H1 (cell line): ENCODE results near the gene CXCR3. TPM values are rescaled to one million over a fixed set of nuclear protein-coding genes. Genes with fewer than 3 reads are reported as not detected.

Experiments used
- CTCF ChIA-PET: fragments of 300-600 bp; sonication (Branson Sonifier 250); formaldehyde crosslinking; loops from one replicate; lab custom pipeline; 2021; ENCODE audit not compliant: partially characterized antibody; lab: Charles Lee
- POLR2A ChIA-PET: fragments of 300-600 bp; sonication (Branson Sonifier 250); formaldehyde crosslinking; loops from one replicate; lab custom pipeline; 2021; ENCODE audit warnings: inconsistent platforms; ENCODE audit not compliant: partially characterized antibody; lab: Charles Lee
- DNase-seq, 2 experiments: peaks; one replicate each; pipeline versions ENCODE4 v3.0.0 to v3.0.0-alpha.2; 2010 to 2022; ENCODE audit warnings: low spot score in 2 of 2, low read depth in 1 of 2, mixed read lengths in 1 of 2
- FAIRE-seq: peaks from 2 replicates; lab custom pipeline; 2011; peaks lifted over from hg19 to GRCh38; lab: Jason Lieb, UNC
- H2AFZ ChIP-seq: 2 replicates; pipeline ENCODE4 v1.8.1; 2012; ENCODE audit warnings: low read length, inconsistent platforms
- H2AK5ac ChIP-seq: 2 replicates; pipeline ENCODE4 v1.6.1; 2013; ENCODE audit warnings: low read depth, low read length
- H2BK120ac ChIP-seq: replicated peaks from 2 replicates; pipeline ENCODE3; 2013; ENCODE audit warnings: low read depth, low read length, inconsistent platforms
- H2BK12ac ChIP-seq: 2 replicates; pipeline ENCODE4 v1.6.1; 2013; ENCODE audit warnings: low read depth, low read length
- H2BK15ac ChIP-seq: 2 replicates; pipeline ENCODE4 v1.6.1; 2013; ENCODE audit warnings: low read length
- H2BK20ac ChIP-seq: 2 replicates; pipeline ENCODE4 v1.6.1; 2013; ENCODE audit warnings: low read length
- H2BK5ac ChIP-seq: 2 replicates; pipeline ENCODE4 v1.6.1; 2013; ENCODE audit warnings: low read depth, low read length
- H3K14ac ChIP-seq: 2 replicates; pipeline ENCODE4 v1.6.1; 2013; ENCODE audit warnings: inconsistent platforms; ENCODE audit not compliant: insufficient read length
- H3K18ac ChIP-seq: 2 replicates; pipeline ENCODE4 v1.6.1; 2013; ENCODE audit warnings: low read length; ENCODE audit errors: extremely low read depth
- H3K23ac ChIP-seq: 2 replicates; pipeline ENCODE4 v1.6.1; 2013; ENCODE audit warnings: inconsistent platforms; ENCODE audit not compliant: insufficient read length
- H3K23me2 ChIP-seq: 2 replicates; pipeline ENCODE4 v1.6.1; 2013; ENCODE audit warnings: low read depth, low read length
- H3K27ac ChIP-seq: 2 replicates; pipeline ENCODE4 v1.6.1; 2011; ENCODE audit warnings: low read depth, low read length, inconsistent platforms
- H3K27me3 ChIP-seq, 4 experiments: replicated peaks in 1 of 4; 1 replicate in 1 of 4; 2 replicates in 3 of 4; pipeline versions ENCODE4 v1.6.1 to v1.8.1; 2011 to 2013; ENCODE audit warnings: low read length in 3 of 4, mild to moderate bottlenecking in 3 of 4, inconsistent platforms in 2 of 4, mixed read lengths in 2 of 4, moderate library complexity in 1 of 4; ENCODE audit not compliant: control insufficient read depth in 3 of 4, insufficient read depth in 3 of 4; ENCODE audit errors: extremely low read depth in 1 of 4
- H3K36me3 ChIP-seq, 4 experiments: 2 replicates each; pipeline versions ENCODE4 v1.6.1 to v1.8.1; 2011 to 2013; ENCODE audit warnings: mild to moderate bottlenecking in 4 of 4, low read length in 3 of 4, moderate library complexity in 2 of 4, control low read depth in 1 of 4, inconsistent platforms in 1 of 4; ENCODE audit not compliant: insufficient read depth in 4 of 4, control insufficient read depth in 2 of 4
- H3K4ac ChIP-seq: replicated peaks from 2 replicates; pipeline ENCODE3; 2013; ENCODE audit warnings: low read length, low read depth, mixed read lengths, inconsistent platforms; ENCODE audit not compliant: insufficient read length
- H3K4me1 ChIP-seq, 4 experiments: replicated peaks in 1 of 4; 1 replicate in 1 of 4; 2 replicates in 3 of 4; pipeline versions ENCODE4 v1.6.1 to v1.8.1; 2011 to 2013; ENCODE audit warnings: low read length in 3 of 4, inconsistent platforms in 2 of 4, mixed read lengths in 1 of 4; ENCODE audit not compliant: insufficient read depth in 4 of 4, control insufficient read depth in 3 of 4
- H3K4me2 ChIP-seq, 2 experiments: 2 replicates each; pipeline versions ENCODE4 v1.6.1 to v1.8.1; 2011 to 2013; ENCODE audit warnings: low read depth in 2 of 2, low read length in 2 of 2, control low read depth in 1 of 2, inconsistent platforms in 1 of 2, mild to moderate bottlenecking in 1 of 2; ENCODE audit not compliant: insufficient read depth in 1 of 2
- H3K4me3 ChIP-seq, 4 experiments: fragments of 200-600, 300-600 bp in 1 of 4; sonication (generic), shearing (Covaris generic), sonication (Bioruptor Twin) in 1 of 4; 2 replicates each; pipeline versions ENCODE4 v1.5.1 to v1.8.1; 2011 to 2016; ENCODE audit warnings: low read length in 4 of 4, low read depth in 3 of 4, control low read depth in 2 of 4, inconsistent platforms in 2 of 4, mild to moderate bottlenecking in 2 of 4, mixed read lengths in 1 of 4, moderate library complexity in 1 of 4; ENCODE audit not compliant: insufficient read depth in 2 of 4; ENCODE audit errors: extremely low read depth in 1 of 4
- H3K56ac ChIP-seq: replicated peaks from 2 replicates; pipeline ENCODE3; 2013; ENCODE audit warnings: low read depth, mild to moderate bottlenecking, mixed read lengths, low read length, inconsistent platforms; ENCODE audit not compliant: insufficient read length
- H3K79me1 ChIP-seq: 2 replicates; pipeline ENCODE4 v1.6.1; 2013; ENCODE audit warnings: low read depth, low read length, control low read depth
- H3K79me2 ChIP-seq, 2 experiments: 2 replicates each; pipeline versions ENCODE4 v1.6.1 to v1.8.1; 2012 to 2013; ENCODE audit warnings: low read length in 2 of 2, mild to moderate bottlenecking in 2 of 2, inconsistent platforms in 1 of 2; ENCODE audit not compliant: insufficient read depth in 2 of 2, control insufficient read depth in 1 of 2
- H3K9ac ChIP-seq, 4 experiments: replicated peaks in 1 of 4; 1 replicate in 1 of 4; 2 replicates in 3 of 4; pipeline versions ENCODE4 v1.6.1 to v1.8.1; 2011 to 2013; ENCODE audit warnings: low read depth in 3 of 4, low read length in 3 of 4, control low read depth in 2 of 4, mild to moderate bottlenecking in 2 of 4, moderate library complexity in 2 of 4, inconsistent platforms in 1 of 4; ENCODE audit errors: extremely low read depth in 1 of 4
- H3K9me3 ChIP-seq, 2 experiments: 2 replicates each; pipeline versions ENCODE4 v1.6.1 to v1.8.1; 2012 to 2013; ENCODE audit warnings: mild to moderate bottlenecking in 2 of 2, moderate library complexity in 2 of 2, control low read depth in 1 of 2, inconsistent platforms in 1 of 2, low read depth in 1 of 2, low read length in 1 of 2, mixed read lengths in 1 of 2; ENCODE audit not compliant: insufficient read depth in 2 of 2
- H4K20me1 ChIP-seq, 2 experiments: replicated peaks in 1 of 2; 2 replicates each; pipeline versions ENCODE3 to v1.8.1; 2011 to 2013; ENCODE audit warnings: inconsistent platforms in 2 of 2, low read length in 2 of 2, mild to moderate bottlenecking in 1 of 2; ENCODE audit not compliant: insufficient read depth in 2 of 2, control insufficient read depth in 1 of 2
- H4K5ac ChIP-seq: 2 replicates; pipeline ENCODE4 v1.6.1; 2013; ENCODE audit warnings: low read length, low read depth, mixed read lengths, inconsistent platforms; ENCODE audit not compliant: insufficient read length
- H4K8ac ChIP-seq: 2 replicates; pipeline ENCODE4 v1.8.0; 2013; ENCODE audit warnings: mild to moderate bottlenecking, moderate library complexity, low read length, inconsistent platforms; ENCODE audit not compliant: insufficient read depth; ENCODE audit errors: extremely low read depth
- H4K91ac ChIP-seq: replicated peaks from 2 replicates; pipeline ENCODE3; 2013; ENCODE audit warnings: low read length, mixed read lengths, inconsistent platforms; ENCODE audit not compliant: insufficient read length
- CBX8 ChIP-seq: fragments of 300-800, 300-1000 bp; sonication (generic); IDR thresholded peaks from 2 replicates; pipeline ENCODE4 v1.7.1; 2016; ENCODE audit warnings: low read depth, low read length, borderline replicate concordance
- CHD2 ChIP-seq: IDR thresholded peaks from 2 replicates; pipeline ENCODE4 v1.6.1; 2012; ENCODE audit warnings: low read length, improper control_type of control experiment
- GABPA ChIP-seq: IDR thresholded peaks from 2 replicates; pipeline ENCODE4 v1.6.1; 2011; ENCODE audit warnings: mild to moderate bottlenecking, low read length, moderate library complexity, borderline replicate concordance; ENCODE audit not compliant: insufficient read depth
- SP1 ChIP-seq: IDR thresholded peaks from 2 replicates; pipeline ENCODE4 v1.6.1; 2011; ENCODE audit warnings: low read depth, low read length
- TAF1 ChIP-seq: IDR thresholded peaks from 2 replicates; pipeline ENCODE4 v1.6.1; 2011; ENCODE audit warnings: mild to moderate bottlenecking, low read depth, low read length
- TBP ChIP-seq: IDR thresholded peaks from 2 replicates; pipeline ENCODE4 v1.6.1; 2011; ENCODE audit warnings: low read depth, low read length, improper control_type of control experiment
- WGBS, 2 experiments: shearing (Covaris generic) in 1 of 2; methylation state at CpG; one replicate each; pipeline versions ENCODE4 v1.1.6 to v1.1.7; 2013 to 2015; ENCODE audit warnings: low lambda C conversion rate in 2 of 2, mixed read lengths in 2 of 2, inconsistent platforms in 1 of 2, low coverage in 1 of 2, missing lambda C conversion rate in 1 of 2; ENCODE audit not compliant: insufficient replicate concordance in 2 of 2, insufficient coverage in 1 of 2, insufficient read length in 1 of 2; ENCODE audit errors: extremely low coverage in 1 of 2, missing lambda C conversion rate in 1 of 2; 5-methylcytosine and 5-hydroxymethylcytosine counted together
- polyA plus RNA-seq, 7 experiments: library from polyadenylated mRNA; depleted of rRNA in 3 of 7; stranded (reverse) in 5 of 7; unstranded in 2 of 7; fragments of >200 nt in 5 of 7; fragments of 200-250 nt in 2 of 7; gene quantifications; 1 replicate in 5 of 7; 2 replicates in 1 of 7; 4 replicates in 1 of 7; pipeline versions ENCODE4 v1.2.1 to v1.2.3, GENCODE V29; 2011 to 2013; ENCODE audit warnings: missing spikeins in 2 of 7, mixed read lengths in 2 of 7
- total RNA-seq: library from RNA; stranded (reverse); fragmentation: NEBNext Ultra II Directional; extraction: Animal tissue kit (Norgen Biotek cat#: 25700); gene quantifications from 2 replicates; pipeline ENCODE4 v1.2.1, GENCODE V29; 2021

The CXCR3 gene
- total and polyA plus RNA-seq, 2 of the 8 experiments (the other 6 are each of a cell fraction or from before 2014, with no cell fraction given) = not detected

GRCh38 chrX:71612256-71612655 is 6.1 kb downstream of the CXCR3 start:
- Histone ChIP-seq H3K9me3 (no peaks in the 10 kb centered on the region), H3K27me3 (no peaks in the 10 kb centered on the region), H3K36me3 (peaks cover 0 to 6% (median 2%) of the 10 kb centered on the region in 4 experiments; a peak in 2 of 8 replicates), H3K9ac (no peak overlapping the region), H3K14ac (no peak overlapping the region), H3K18ac (no peak overlapping the region), H3K4me2 (no peak overlapping the region), H4K5ac (no peak overlapping the region), H3K4ac (no peak overlapping the region), H2BK5ac (no peak overlapping the region), H3K56ac (no peak overlapping the region), H2BK120ac (no peak overlapping the region), H3K4me3 (no peak overlapping the region), H3K23ac (no peak overlapping the region), H2BK20ac (no peak overlapping the region), H3K23me2 (no peaks in the 10 kb centered on the region), H3K27ac (no peak overlapping the region), H3K79me2 (no peaks in the 10 kb centered on the region), H2AK5ac (no peak overlapping the region), H4K8ac (no peak overlapping the region), H3K79me1 (no peaks in the 10 kb centered on the region), H4K20me1 (no peaks in the 10 kb centered on the region), H4K91ac (no peak overlapping the region), H3K4me1 (no peaks in the 10 kb centered on the region), H2AFZ (no peak overlapping the region), H2BK15ac (no peak overlapping the region), H2BK12ac (no peak overlapping the region)
- FAIRE-seq = no peak
- CTCF ChIA-PET = no interaction called here
- WGBS, 2 experiments = 94% methylated on average over 5 of the region's 8 CpGs; no CpG with 5 or more reads in 1 of the 2 experiments
- POLR2A ChIA-PET = no interaction called here
- no peak for TF ChIP-seq CHD2
- no peak for TF ChIP-seq CBX8
- TF ChIP-seq GABPA = no peak
- no peak for TF ChIP-seq SP1
- TF ChIP-seq TAF1 = no peak
- no peak for TF ChIP-seq TBP
- DNase-seq = no peak
